LNCaP clone FGC (cell line): Measurements from ENCODE around the gene CROCC.

Source experiments
- DNase-seq: peaks from one replicate; pipeline ENCODE4 v3.0.0-alpha.2; 2011; ENCODE audit warnings: low read depth
- H3K4me3 ChIP-seq: 2 replicates; pipeline ENCODE4 v1.5.1; 2011; ENCODE audit warnings: mild to moderate bottlenecking, low read depth, low read length, control low read depth
- TF ChIP-seq, protein P1 (sequence below): IDR thresholded peaks from 2 replicates; pipeline ENCODE4 v1.5.1; 2012; ENCODE audit warnings: mild to moderate bottlenecking; ENCODE audit not compliant: control insufficient read depth, insufficient read depth; ENCODE audit errors: extremely low read depth

Gene CROCC

DNA sequence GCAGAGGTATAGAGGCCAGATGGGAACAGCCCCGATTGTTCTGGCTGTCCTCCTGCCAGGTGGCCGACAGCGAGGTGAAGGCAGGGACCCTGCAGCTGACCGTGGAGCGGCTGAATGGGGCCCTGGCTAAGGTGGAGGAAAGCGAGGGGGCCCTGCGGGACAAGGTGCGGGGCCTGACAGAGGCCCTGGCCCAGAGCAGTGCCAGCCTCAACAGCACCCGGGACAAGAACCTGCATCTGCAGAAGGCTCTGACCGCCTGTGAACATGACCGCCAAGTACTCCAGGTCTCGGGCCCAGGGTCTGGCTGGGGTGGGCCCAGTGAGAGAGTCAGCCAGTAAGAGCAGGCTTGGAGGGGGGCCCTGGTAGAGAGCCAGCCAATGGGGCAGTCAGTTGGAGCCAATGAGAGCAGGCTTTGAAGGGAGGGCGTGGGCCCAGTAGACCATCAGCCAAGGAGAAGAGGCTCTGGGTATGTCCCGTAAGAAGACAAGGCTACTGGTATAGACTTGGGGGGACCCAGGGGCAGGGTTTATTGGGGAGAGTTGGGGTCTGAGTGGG, 47.4 kb downstream of the CROCC start:
- H3K4me3 ChIP-seq: no peak overlapping the region
- TF ChIP-seq, protein P1, sequence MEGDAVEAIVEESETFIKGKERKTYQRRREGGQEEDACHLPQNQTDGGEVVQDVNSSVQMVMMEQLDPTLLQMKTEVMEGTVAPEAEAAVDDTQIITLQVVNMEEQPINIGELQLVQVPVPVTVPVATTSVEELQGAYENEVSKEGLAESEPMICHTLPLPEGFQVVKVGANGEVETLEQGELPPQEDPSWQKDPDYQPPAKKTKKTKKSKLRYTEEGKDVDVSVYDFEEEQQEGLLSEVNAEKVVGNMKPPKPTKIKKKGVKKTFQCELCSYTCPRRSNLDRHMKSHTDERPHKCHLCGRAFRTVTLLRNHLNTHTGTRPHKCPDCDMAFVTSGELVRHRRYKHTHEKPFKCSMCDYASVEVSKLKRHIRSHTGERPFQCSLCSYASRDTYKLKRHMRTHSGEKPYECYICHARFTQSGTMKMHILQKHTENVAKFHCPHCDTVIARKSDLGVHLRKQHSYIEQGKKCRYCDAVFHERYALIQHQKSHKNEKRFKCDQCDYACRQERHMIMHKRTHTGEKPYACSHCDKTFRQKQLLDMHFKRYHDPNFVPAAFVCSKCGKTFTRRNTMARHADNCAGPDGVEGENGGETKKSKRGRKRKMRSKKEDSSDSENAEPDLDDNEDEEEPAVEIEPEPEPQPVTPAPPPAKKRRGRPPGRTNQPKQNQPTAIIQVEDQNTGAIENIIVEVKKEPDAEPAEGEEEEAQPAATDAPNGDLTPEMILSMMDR: no peak
- DNase-seq: no peak

DNA sequence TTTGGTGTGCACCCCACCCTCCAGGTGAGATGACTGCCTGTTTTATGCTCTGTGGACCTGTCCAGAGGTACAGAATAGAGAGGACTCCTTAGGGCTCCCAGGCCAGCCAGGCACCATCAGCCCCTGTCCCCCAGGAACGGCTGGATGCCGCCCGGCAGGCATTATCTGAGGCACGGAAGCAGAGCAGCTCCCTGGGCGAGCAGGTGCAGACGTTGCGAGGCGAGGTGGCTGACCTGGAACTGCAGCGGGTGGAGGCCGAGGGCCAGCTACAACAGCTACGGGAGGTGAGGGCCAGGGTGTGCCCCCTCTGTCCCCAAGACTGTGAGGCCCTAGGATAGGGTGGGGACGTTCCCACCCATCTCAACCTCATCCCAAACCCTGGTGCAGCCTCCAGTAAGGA, 47.9 kb downstream of the CROCC start:
- TF ChIP-seq, protein P1: no peak

DNA sequence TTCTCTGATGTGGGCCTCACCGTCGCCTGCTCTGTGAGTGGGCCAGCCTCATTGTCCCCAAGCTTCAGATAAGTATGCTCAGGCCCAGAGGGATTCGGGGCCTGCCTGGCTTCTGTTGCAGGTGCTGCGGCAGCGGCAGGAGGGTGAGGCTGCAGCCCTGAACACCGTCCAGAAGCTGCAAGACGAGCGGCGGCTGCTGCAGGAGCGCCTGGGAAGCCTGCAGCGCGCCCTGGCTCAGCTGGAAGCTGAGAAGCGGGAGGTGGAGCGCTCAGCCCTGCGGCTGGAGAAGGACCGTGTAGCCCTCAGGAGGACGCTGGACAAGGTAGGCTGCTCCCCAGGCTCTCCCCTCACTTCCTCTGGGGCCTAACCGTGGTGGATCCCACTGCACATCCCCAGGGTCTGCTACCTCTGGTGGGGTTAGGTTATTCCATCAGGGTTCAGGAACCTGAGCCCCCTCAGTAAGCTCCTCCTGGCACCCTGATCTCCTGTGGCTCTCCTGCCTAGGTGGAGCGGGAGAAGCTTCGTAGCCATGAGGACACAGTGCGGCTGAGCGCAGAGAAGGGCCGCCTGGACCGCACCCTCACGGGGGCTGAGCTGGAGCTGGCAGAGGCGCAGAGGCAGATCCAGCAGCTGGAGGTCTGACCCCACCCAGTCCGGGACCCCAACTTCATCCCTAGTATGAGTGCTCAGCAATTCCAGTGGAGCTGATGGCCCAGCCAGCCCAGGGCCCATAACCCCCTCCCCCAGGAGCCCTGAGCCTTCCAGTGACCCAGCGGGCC, 48.6 kb downstream of the CROCC start:
- TF ChIP-seq, protein P1: no peak
- H3K4me3 ChIP-seq: no peak overlapping the region
- DNase-seq: no peak

More for the DNA sequence above, 47.9 kb downstream of the CROCC start:
- no peak for DNase-seq
- H3K4me3 ChIP-seq: no peak overlapping the region

DNA sequence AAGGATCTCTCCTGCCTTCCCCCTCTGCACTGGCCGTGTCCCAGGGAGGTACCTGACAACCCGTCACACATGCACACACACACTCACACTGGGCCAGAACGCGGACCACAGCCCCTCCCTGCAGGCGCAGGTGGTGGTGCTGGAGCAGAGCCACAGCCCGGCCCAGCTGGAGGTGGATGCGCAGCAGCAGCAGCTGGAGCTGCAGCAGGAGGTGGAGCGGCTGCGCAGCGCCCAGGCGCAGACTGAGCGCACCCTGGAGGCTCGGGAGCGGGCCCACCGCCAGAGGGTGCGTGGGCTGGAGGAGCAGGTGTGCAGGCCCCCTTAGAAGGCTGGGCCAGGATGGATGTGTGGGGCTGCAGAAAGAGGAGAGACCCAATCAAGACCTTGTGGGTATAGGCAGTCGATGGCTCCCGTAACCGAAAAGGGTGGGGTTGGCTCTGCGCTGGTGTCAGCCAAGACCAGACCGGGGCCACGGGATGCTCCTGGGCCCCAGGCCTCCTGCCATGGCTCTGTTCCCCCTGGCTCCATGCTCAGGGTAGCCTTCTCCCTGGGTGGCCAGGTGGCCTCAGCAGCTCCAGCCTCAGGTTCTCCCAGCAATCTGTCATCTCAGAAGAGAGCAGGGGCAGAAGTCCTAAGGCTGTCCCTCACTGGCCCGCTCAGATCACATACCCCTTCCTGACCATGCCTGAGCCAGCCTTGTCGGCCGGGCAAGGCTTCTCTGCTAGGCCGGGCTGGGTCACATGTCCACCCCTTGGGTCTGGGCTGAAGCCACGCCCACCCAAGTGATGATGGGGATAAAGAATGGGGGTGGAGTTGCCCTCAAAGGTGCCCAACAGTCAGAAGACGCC, 49.8 kb downstream of the CROCC start:
- TF ChIP-seq, protein P1: no peak
- DNase-seq: no peak
- H3K4me3 ChIP-seq: no peak overlapping the region

DNA sequence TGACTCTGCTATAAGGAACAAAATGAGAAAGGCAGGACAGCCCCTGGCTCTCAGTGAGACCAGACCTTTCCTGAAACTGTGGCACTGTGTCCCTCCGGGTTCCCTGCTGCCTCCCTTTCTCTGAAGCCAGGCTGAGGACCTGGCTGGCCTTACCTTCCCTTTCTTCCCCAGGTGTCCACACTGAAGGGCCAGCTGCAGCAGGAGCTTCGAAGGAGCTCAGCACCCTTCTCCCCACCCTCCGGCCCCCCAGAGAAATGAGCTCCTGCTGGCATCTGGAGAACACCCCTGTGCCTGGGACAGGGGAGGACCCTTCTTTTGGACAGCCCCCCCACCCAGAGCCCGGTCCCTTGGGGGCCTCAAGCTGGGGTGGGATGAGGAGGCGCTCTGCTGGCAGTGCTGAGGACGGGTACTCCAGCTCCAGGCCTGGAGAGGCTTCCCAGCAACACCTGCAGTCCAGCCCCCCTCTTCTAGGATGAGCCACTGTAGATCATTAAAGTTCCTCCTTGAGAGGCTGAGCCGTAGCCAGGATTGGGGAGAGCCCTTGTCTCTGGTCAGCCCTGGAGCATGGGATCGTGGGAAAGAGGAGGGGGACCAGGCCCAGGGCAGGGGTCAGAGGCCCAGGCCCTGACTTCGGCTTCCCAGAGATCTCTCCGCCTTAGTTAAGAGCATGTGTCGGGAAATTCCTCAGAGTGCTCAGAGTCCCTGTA, 50.6 kb downstream of the CROCC start:
- TF ChIP-seq, protein P1: no peak
- H3K4me3 ChIP-seq: no peak overlapping the region
- DNase-seq: no peak

DNA sequence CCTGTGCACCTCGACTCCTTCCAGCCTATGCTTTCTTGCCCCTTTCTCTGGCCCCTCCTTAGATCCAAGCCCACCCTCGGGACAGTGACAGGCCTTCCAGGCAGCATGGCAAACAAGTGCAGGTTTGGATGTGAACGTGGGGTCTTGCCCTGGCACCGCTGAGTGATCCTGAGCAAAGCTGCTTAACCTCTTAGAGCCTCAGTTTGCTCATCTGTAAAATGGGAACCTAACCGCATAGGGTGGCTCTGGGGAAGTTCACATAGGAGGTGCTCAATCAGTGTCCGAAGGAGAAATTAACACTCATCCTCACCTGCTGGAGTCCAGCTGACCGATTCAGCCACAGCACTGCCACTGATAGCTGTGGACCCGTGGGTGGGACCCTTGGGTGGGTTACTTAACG, 51.5 kb downstream of the CROCC start:
- DNase-seq: no peak
- H3K4me3 ChIP-seq: no peak overlapping the region
- TF ChIP-seq, protein P1: no peak
